Panc1 (cell line): ENCODE data around the gene ITPR2. TPM values are rescaled to one million over a fixed set of nuclear protein-coding genes. Genes with fewer than 3 reads are reported as not detected.

ENCODE experiments used
- ATAC-seq: fragments of 200-7000 bp; cut with Tn5 transposase; 2 replicates; pipeline ENCODE4 v1.9.1; 2020; ENCODE audit warnings: mild to moderate bottlenecking, moderate library complexity
- BruUV-seq: library from RNA; stranded (reverse); fragments of 400-500 nt; replicated peaks from 2 replicates; lab custom pipeline; 2021; lab: Mats Ljungman, UMichigan
- CTCF ChIA-PET: fragments of 300-600 bp; sonication (Branson Sonifier 250); formaldehyde crosslinking; loops from one replicate; lab custom pipeline; 2022; ENCODE audit warnings: antibody characterized with exemption; lab: Charles Lee
- POLR2A ChIA-PET: fragments of 300-600 bp; sonication (Branson Sonifier 250); formaldehyde crosslinking; loops from one replicate; lab custom pipeline; 2022; ENCODE audit warnings: antibody characterized with exemption; lab: Charles Lee
- DNase-seq: peaks from one replicate; pipeline ENCODE4 v3.0.0-alpha.2; 2010; ENCODE audit warnings: low read depth, low spot score
- H3K27ac ChIP-seq: 2 replicates; pipeline ENCODE4 v1.5.1; 2011; ENCODE audit warnings: mild to moderate bottlenecking, low read length, inconsistent platforms
- H3K27me3 ChIP-seq: fragments of 200-500 bp; sonication (Bioruptor generic); 2 replicates; pipeline ENCODE4 v1.6.0; 2014; ENCODE audit warnings: low read length, inconsistent platforms; ENCODE audit not compliant: control insufficient read depth, insufficient read depth
- H3K36me3 ChIP-seq: fragments of 200-500 bp; sonication (Bioruptor generic); 2 replicates; pipeline ENCODE4 v1.5.1; 2014; ENCODE audit warnings: inconsistent platforms, mild to moderate bottlenecking, low read length, moderate library complexity; ENCODE audit not compliant: control insufficient read depth, insufficient read depth
- H3K4me1 ChIP-seq: 2 replicates; pipeline ENCODE4 v1.5.1; 2011; ENCODE audit warnings: inconsistent platforms, mild to moderate bottlenecking, low read length, moderate library complexity; ENCODE audit not compliant: control insufficient read depth, insufficient read depth
- H3K4me3 ChIP-seq, 2 experiments: 2 replicates each; pipeline ENCODE4 v1.5.1; 2011 to 2012; ENCODE audit warnings: low read depth in 2 of 2, low read length in 2 of 2, mild to moderate bottlenecking in 2 of 2, inconsistent platforms in 1 of 2, moderate library complexity in 1 of 2
- H3K9me3 ChIP-seq: fragments of 200-500 bp; sonication (Bioruptor generic); 2 replicates; pipeline ENCODE4 v1.5.1; 2014; ENCODE audit warnings: low read depth, mild to moderate bottlenecking, inconsistent platforms, low read length, moderate library complexity; ENCODE audit not compliant: control insufficient read depth, insufficient read depth
- POLR2AphosphoS5 ChIP-seq: IDR thresholded peaks from 2 replicates; pipeline ENCODE4 v1.6.1; 2012; ENCODE audit warnings: mild to moderate bottlenecking, low read depth, low read length, moderate library complexity
- REST ChIP-seq, 2 experiments: IDR thresholded peaks; 2 replicates each; pipeline ENCODE4 v1.6.1; 2011 to 2012; ENCODE audit warnings: low read depth in 2 of 2, control low read depth in 1 of 2, low read length in 1 of 2, mild to moderate bottlenecking in 1 of 2, moderate library complexity in 1 of 2; ENCODE audit not compliant: insufficient read depth in 1 of 2
- SIN3A ChIP-seq: IDR thresholded peaks from 2 replicates; pipeline ENCODE4 v1.6.1; 2012; ENCODE audit warnings: low read depth, mild to moderate bottlenecking, low read length, moderate library complexity, borderline replicate concordance; ENCODE audit not compliant: insufficient read depth
- TCF7L2 ChIP-seq: IDR thresholded peaks from 2 replicates; pipeline ENCODE4 v1.6.1; 2011; ENCODE audit warnings: mild to moderate bottlenecking, low read depth, low read length, inconsistent platforms
- in situ Hi-C: cut with HindIII; loops from 2 replicates; pipeline ENCODE4 v1.10.0; 2016; ENCODE audit warnings: low sequenced_read_pairs, low pct_unique_long_range_greater_than_20kb
- intact Hi-C: fragments of 100-400 bp; cut with micrococcal nuclease; formaldehyde crosslinking; loops from one replicate; pipeline ENCODE4 v1.10.0; 2022; ENCODE audit not compliant: unreplicated experiment
- total RNA-seq: library from RNA; stranded (reverse); gene quantifications from one replicate; pipeline ENCODE4 v1.2.1, GENCODE V29; 2021; ENCODE audit not compliant: unreplicated experiment
- TF ChIP-seq, protein P1 (sequence below): fragments of 450-650 bp; IDR thresholded peaks from 2 replicates; pipeline ENCODE4 v1.5.1; 2017; ENCODE audit warnings: mild to moderate bottlenecking

ITPR2 gene
- total RNA-seq, 1 experiment from 2014 or later: 41.8 TPM

- no TSS peak for BruUV-seq
- in situ Hi-C loops: no loop called here
- CTCF ChIA-PET: no interaction called here
- ATAC-seq: no peak
- no peak overlapping the region for H3K27ac ChIP-seq
- no peaks in the 10 kb centered on the region for H3K36me3 ChIP-seq
- no peak overlapping the region for H3K4me3 ChIP-seq
- no peaks in the 10 kb centered on the region for H3K27me3 ChIP-seq
- POLR2A ChIA-PET: no interaction called here
- intact Hi-C loops: no loop called here
- no peak for DNase-seq
- TF ChIP-seq POLR2AphosphoS5 (no peak), REST (IDR thresholded peaks at IDR 0.05; ENCODE audit: insufficient read depth in 1 of 2, low read depth in 2 of 2, low read length in 1 of 2) (no peak), SIN3A (no peak), TCF7L2 (no peak)
- TF ChIP-seq, protein P1, sequence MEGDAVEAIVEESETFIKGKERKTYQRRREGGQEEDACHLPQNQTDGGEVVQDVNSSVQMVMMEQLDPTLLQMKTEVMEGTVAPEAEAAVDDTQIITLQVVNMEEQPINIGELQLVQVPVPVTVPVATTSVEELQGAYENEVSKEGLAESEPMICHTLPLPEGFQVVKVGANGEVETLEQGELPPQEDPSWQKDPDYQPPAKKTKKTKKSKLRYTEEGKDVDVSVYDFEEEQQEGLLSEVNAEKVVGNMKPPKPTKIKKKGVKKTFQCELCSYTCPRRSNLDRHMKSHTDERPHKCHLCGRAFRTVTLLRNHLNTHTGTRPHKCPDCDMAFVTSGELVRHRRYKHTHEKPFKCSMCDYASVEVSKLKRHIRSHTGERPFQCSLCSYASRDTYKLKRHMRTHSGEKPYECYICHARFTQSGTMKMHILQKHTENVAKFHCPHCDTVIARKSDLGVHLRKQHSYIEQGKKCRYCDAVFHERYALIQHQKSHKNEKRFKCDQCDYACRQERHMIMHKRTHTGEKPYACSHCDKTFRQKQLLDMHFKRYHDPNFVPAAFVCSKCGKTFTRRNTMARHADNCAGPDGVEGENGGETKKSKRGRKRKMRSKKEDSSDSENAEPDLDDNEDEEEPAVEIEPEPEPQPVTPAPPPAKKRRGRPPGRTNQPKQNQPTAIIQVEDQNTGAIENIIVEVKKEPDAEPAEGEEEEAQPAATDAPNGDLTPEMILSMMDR: no peak
- no peaks in the 10 kb centered on the region for H3K9me3 ChIP-seq
- no peaks in the 10 kb centered on the region for H3K4me1 ChIP-seq
Observed at GRCh38 chr12:26360062-26360461, 472.9 kb downstream of the ITPR2 start.

- DNase-seq (no peak), ATAC-seq (no peak)
- ChIA-PET POLR2A (no interaction called here), CTCF (no interaction called here)
- intact Hi-C loops (no loop called here), in situ Hi-C loops (no loop called here)
- H3K27ac ChIP-seq: no peak overlapping the region
- no peak overlapping the region for H3K4me3 ChIP-seq
- no TSS peak for BruUV-seq
- H3K36me3 ChIP-seq: no peaks in the 10 kb centered on the region
- H3K27me3 ChIP-seq: no peaks in the 10 kb centered on the region
- H3K9me3 ChIP-seq: no peaks in the 10 kb centered on the region
- no peak for TF ChIP-seq TCF7L2
- TF ChIP-seq POLR2AphosphoS5: no peak
- TF ChIP-seq, protein P1: no peak
- TF ChIP-seq SIN3A: no peak
- no peak for TF ChIP-seq REST (IDR thresholded peaks at IDR 0.05; ENCODE audit: insufficient read depth in 1 of 2, low read depth in 2 of 2, low read length in 1 of 2)
- H3K4me1 ChIP-seq: no peaks in the 10 kb centered on the region
Observed at GRCh38 chr12:26359576-26359975, 473.4 kb downstream of the ITPR2 start.
